OCI-LY3 (cell line): ENCODE results near the gene LITAFD.

Source experiments
- CTCF ChIP-seq: fragments of 200-600, 300-600 bp; sonication (generic); IDR thresholded peaks from 2 replicates; pipeline ENCODE4 v1.5.1; 2014; ENCODE audit warnings: antibody characterized with exemption, low read length, low read depth
- EZH2phosphoT487 ChIP-seq: fragments of 200-600 bp; shearing (Covaris generic); IDR thresholded peaks from 2 replicates; pipeline ENCODE4 v1.6.1; 2018; ENCODE audit warnings: antibody characterized with exemption, mixed run types, low read depth

- TF ChIP-seq CTCF (no peak), EZH2phosphoT487 (no peak)
Measured at GRCh38 chr16:8854298-8854948, 27.7 kb upstream of the LITAFD start.
